ENCODE measurements around the gene CAMTA1. TPM values are rescaled to one million over a fixed set of nuclear protein-coding genes. Genes with fewer than 3 reads are reported as not detected.

Gene CAMTA1
- polyA plus RNA-seq, 3 donors, result 82.3 to 84.7 (median 83.6) TPM

GRCh38 chr1:7526867-7527732 lies 741.8 kb downstream of the CAMTA1 start:
- DNase-seq (ENCODE audit: low read depth in 3 of 3, low spot score in 2 of 3), result no peak

DNA sequence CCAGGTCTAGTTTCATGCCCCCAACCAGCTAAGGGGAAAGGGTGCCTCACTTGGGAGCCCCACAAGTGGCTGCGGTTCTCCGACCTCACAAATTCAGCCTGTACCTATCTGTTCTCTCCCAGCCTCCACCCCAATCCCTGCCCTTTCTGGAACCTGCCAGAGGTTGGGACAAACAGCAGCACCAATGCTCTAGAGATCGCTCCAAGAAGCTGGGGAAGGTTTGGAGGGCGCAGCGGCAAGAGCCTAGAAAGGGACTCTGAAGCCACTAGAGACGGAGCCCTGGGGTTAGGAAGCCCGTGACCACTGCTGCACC lies 742.4 kb downstream of the CAMTA1 start:
- no peak for DNase-seq (ENCODE audit: low read depth in 3 of 3, low spot score in 2 of 3)

DNA sequence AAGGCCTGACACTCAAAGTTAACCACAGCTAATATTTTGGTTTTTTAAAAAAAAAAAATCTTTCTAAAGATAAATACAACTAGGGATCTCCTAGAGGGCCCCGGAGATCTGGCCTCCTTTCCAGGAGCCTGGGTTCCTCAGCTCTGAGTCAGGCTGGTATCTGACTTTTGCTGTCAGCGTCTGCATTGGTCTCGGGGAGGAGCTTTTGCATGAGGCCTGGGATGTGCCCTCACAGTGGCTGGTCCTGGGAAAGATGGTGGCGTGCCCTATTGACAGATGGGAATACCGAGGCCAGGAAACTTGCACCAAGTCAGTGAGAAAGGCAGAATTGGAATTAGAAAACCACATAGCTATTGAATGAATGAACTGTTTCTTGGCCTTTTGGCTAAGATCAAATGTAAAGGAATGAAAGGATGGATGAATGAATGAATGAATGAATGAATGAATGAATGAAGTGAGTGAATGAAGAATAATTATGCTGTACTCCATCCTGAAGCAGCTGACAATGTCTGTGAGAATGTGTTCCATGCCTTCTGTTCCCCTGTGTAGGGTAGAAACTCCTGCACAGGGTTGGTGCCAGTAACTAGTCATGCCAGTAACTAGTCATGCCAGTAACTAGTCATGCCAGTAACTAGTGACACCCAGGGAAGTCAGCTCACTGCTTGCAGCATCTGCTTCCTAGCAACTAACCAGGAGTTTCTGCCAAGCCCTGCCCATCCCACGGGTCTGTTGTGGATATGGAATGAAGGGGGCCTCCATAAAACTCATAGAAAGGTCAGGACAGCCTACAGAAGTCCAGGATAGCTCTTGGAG lies 743.3 kb downstream of the CAMTA1 start:
- DNase-seq (ENCODE audit: low read depth in 3 of 3, low spot score in 2 of 3), result no peak

DNA sequence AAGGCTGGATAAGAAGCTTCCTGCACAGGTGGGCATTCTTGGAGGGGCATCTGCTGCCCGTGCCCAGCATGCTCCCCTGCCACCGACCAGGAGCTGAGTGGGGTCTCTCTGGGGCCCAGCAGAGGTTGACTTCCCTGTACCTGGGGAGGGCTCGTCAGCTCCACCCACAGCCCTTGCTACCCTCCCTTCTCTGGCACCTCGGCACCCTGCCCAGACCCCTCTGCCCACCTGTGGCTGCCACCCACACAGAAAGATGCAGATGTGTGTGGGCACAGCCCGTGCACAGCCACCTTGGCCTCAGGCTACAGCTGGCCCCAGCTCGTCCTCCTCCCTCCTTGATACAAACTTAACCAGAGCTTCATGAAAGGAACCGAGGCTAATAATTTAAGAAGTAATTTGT lies 744.7 kb downstream of the CAMTA1 start:
- no peak for DNase-seq (ENCODE audit: low read depth in 3 of 3, low spot score in 2 of 3)

DNA sequence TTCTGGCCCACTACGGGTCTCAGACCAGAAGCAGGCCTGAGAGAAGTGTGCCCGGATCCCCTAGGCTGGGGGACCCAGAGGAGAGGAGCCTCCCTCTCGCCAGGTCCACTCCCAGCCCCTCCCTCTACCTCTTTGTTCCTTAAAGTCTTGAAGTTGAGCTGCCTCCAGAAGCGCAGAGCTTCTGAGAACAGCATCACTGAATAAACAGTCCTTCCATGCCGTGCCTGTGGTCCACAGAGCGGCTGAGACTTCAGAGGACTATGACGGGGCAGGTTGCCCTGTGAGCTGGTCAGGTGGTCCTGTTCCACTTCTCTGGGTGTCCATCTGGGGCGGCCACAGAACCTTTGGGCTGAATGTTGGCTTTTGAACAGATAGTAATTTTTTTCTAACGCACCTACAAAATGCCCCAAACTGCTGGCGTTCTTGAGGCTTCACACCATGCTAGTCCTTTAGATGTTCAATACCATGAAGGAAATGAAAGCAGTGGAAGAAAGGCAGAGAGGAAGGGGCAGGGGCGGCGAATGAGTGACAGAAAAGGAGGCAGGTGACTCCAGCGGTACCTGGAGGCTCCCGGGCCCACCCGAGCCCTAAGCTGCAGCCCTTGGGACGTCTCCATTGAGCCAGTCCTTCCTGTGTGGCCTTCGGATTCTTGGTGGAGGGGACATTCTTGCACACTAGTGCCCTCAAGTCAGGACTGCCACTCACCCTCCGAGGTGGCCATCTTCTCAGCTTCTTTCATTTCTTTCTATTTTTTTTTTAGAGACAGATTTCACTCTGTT lies 746.5 kb downstream of the CAMTA1 start:
- DNase-seq (ENCODE audit: low read depth in 3 of 3, low spot score in 2 of 3), result no peak

DNA sequence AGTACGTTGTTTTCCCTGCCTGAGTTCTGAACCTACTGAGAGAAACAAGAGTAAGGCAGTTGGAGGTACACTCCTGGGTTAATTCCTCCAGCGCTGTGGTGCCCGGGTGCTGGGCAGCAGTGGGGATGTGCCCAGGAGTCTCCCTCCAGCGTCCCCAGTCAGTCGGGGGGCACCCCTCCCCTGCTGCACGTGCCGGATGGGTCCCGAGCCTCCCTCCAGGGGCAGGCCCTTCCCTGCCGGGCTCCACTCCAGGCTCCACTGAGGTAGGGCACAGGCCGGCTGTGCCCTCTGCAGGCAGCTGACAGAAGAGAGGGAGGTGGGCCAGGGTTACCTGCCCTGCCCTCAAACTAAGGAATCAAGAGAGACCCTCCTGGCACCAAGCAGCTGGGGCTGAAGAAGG lies 747.8 kb downstream of the CAMTA1 start:
- DNase-seq (ENCODE audit: low read depth in 3 of 3, low spot score in 2 of 3), result no peak

DNA sequence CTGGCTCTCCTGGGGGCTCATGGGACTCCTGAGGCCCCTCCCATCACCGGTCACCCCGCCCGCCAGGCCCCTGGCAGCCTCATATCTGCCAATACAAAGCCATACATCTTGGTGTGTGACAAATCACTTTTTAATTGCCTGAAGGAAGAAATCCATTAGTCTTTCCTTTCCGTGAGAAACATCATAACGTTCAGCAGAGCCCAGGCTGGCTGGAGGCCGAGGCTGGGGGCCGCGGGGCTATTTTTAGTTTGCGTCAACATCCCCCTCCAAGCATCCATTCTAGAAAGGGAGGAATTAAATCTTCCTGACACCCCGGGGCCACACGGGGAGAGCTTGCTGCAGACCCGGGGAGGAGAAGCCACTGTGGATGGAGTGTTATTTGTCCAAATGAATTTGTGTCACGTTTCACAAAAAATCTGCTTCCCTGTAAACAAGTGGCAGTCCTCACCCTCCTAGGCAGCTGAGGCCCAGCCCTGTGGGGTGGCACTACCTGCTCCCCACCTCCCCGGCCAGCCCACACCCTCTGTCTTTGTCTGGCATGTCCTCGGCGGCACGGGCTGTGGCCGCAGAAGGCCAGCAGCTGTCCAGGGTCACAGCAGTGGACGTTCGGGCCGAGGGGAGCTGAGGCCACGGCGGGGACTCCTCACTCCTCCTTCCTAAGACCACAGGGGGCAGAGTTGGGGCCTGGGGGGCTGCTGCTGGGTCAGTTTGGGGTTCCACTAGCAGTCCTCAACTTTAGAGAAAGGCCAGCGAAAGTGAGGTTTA lies 749.0 kb downstream of the CAMTA1 start:
- peak in 2 of 3 donors; percentile 57 to 61 for DNase-seq (ENCODE audit: low read depth in 3 of 3, low spot score in 2 of 3)

DNA sequence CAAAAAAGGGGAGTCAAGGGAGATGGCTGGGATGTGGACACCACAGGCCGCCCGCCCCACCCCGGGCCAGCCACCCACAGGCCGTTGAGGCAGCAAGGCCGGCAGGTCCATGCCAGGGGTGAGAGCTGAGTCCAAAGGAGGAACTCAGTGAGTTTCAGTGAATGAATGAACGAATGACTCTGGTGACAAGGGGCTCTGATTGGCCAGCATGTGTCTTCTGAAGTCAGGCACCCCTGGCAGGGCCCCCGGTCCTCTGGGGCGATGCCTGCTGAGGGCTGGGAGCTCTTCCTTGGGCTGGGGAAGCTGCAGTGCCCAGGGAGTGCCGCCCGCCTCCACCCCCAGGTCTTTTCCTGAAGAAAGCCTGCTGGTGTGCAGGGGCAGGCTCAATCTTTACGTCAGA lies 749.8 kb downstream of the CAMTA1 start:
- DNase-seq (ENCODE audit: low read depth in 3 of 3, low spot score in 2 of 3), result no peak

DNA sequence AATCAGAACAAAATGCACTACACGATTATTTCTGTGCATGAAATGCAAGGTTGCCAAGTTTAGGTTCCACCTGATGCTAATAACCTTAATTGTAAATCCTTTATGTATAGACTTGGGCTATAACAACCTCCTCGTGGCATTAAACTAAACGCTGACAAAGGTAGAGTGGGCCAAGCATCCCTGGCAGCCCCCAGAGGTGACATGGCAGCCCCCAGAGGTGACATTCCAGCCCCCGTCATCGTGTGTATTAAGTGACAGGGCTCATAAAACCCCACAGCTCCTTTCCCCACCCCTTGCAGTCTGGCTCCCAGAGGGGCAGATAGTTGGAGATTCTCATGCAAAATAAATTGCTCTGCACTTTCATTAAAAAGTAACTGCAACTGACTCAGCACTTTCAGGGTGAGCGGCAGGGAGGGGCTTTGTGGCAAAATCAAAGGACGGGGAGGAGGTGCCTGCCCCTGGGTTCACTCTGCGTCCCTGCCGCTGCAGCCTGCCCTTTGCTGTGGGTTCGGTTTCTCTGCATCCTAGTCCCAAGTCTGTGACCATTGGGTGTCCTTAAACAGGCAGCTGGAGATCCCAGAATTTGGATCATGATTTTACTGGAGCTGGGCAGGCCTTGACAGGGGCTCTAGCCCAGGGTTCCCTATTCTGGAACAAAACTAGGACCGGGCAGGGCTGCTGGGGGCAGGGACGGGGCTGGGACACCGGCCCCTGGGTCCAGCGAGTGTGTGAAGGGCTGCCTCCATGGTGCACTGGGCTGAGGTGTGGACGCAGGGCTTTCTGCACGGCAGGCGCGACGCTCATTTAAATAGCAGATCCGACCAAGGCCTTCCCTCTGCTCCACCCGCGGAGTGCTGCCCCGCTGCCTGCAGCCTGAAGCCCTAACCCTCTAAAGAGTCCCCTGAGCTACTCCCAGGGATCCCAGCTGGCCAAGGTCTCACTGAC lies 751.0 kb downstream of the CAMTA1 start:
- DNase-seq (ENCODE audit: low read depth in 3 of 3, low spot score in 2 of 3), result no peak

DNA sequence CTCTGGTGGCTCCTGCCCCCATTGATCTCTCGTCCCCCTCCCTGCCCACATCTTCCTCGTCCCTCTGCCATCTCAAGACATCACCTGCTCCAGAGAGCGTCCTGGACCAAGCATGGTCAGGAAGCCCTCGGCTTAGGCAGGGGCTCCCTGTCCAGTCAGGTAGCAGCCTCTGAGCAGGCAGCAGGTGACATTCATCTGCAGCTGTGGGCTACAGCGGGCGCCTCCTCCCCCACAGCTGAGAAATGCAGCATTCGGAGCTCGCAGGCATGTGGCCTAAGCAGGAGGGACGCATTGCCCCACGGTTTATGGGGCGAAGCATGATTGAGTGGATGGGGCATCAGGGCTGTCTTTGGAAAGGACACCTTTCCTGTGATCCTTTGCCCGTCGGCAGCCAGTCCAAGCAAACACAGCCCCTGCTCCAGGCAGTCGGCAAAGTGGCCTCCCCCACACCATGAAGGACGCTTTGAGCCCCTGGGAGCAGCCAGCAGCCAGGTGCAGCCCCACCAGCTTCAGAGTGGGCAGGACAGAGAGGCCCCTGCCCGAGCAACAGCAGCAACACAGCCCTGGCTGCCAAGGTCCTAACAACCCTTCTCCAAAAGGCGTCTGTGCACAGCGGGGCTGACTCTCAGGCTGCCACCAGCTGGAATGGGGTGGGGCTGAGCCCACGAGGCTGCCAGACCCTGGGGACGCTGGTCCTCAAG lies 751.8 kb downstream of the CAMTA1 start:
- peak in 1 of 3 donors; percentile 74 for DNase-seq (ENCODE audit: low read depth in 3 of 3, low spot score in 2 of 3)

GRCh38 chr1:7538033-7538432 lies 752.8 kb downstream of the CAMTA1 start:
- DNase-seq (ENCODE audit: low read depth in 3 of 3, low spot score in 2 of 3), result no peak

DNA sequence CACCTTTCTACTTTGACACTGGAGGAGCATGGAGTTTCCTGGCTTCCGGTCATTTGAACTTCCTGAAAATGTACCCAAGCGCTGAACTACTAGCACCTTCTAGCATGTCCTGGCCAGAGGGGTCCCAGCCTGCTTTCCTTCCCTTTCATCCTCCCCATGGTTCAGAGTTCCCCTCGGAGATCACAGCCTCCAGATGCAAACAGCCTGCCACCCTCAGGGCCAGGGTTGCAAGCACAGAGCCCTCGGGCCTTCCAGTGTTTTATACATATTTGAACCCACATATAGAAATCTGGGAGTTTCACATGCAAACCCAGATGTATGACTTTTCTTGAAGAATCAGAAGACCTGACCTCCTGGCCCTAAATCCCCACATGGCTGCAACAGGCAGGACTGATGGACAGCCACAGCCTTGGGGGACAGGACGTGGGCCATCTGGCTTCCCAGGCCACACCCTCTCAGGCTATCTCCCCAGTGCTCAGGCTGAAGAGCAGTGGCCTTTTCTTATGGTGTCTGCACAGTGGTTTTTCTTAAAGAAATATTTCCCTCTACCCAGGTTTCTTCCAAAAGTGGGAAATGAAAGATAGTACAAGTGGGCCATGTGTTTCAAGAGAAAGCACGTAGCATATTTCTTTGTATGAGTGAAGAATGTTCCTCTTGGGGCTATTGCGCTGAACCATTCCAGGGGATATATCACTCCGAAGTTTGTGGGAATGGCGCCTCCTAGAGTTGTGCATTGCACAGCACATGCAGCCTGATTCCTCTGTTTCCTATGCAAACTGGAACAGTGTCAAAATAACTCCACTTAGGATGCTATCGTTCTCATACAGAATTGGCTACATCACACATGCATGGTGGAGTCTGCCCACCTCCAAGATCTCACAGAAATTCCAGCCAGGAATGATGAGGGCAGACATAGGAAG lies 753.9 kb downstream of the CAMTA1 start:
- no peak for DNase-seq (ENCODE audit: low read depth in 3 of 3, low spot score in 2 of 3)

DNA sequence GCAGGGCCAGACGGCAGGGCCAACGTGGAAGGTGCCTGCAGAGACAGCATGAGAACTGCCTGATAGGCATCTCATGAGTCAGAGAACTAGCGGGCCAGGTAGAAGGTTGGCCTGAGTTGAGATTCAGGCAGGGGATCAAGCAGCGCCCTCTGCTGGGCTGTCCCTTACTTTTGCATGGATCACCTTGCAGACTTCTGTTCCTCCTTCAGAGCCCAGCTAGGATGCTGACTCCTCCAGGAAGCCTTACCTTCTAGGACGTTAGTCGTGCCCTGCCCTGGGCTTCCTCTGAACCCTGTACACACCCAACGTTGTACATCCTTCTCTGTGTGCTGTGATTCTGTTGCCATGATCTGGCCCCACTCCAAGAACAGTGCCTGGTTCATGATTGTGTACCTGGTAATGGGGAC lies 754.5 kb downstream of the CAMTA1 start:
- DNase-seq (ENCODE audit: low read depth in 3 of 3, low spot score in 2 of 3), result no peak

GRCh38 chr1:7540816-7541215 lies 755.6 kb downstream of the CAMTA1 start:
- no peak for DNase-seq (ENCODE audit: low read depth in 3 of 3, low spot score in 2 of 3)

DNA sequence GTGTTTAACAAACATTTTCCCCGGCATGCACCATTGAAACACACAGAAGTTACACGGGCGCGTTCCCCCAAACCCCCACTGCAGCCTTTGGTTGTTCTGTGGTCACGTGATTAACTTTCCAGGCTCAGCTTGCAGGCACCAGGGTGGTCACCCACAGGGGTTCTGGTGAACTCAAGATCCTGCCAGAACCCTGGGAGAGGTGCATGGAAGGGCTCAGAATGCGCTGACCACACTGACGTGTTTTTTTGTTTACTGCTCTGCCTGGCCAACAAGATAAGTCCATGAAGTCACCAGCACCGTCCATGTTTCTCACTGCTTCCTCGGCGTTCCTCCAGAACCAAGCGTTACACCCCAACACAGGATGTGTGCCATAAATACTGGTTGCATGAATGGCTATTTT lies 756.4 kb downstream of the CAMTA1 start:
- no peak for DNase-seq (ENCODE audit: low read depth in 3 of 3, low spot score in 2 of 3)

GRCh38 chr1:7543718-7544090 lies 758.5 kb downstream of the CAMTA1 start:
- DNase-seq (ENCODE audit: low read depth in 3 of 3, low spot score in 2 of 3), result no peak

DNA sequence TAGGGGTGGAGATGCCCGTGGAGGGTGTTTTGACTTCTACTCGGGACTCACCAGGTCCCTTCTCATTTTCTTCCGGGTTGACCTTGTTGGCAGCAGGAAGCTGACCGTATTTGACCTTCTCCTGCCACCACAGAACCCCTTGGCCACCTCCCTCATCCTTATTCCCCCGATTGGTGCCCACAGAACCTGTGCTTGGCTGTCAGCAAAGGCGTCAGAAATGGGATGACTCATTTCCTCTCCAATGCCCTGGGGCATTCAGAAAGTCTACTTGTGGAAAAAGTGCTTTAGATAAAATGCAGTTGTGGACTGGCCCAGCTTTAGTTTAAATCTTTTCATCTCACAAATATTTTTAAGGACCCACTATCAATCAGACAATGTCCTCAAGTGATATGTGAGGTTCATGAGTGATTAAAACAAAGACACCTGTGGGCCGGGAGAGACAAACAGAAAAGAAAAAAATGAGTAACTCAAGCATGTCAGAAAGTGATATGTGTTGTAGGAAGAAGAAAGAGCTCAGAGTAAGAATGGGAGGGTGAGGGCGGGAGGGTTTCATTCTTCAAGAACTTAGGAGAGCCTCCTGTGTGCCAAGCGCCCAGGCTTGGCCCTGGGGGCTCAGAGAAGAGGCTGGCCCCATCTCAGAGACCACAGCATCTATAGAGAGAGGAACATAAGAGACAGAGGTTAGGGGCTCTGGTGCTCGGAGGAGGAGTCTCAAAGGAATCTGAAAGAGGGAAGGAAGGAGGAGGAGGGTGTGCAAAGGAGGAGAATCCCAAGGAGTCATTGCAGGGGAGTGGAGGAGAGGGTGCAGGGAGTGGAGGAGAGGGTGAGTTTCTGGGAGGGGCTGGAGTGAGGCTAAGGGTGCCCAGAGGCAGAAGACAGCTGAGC lies 764.3 kb downstream of the CAMTA1 start:
- DNase-seq (ENCODE audit: low read depth in 3 of 3, low spot score in 2 of 3), result no peak
